ENCODE results near the gene NOTUM. TPM values are rescaled to one million over a fixed set of nuclear protein-coding genes. Genes with fewer than 3 reads are reported as not detected.
"Not testable (repeated sequence)": the region's sequence is repeated elsewhere in the genome, so short reads cannot be mapped to it uniquely, and the experiment has no call there.

Gene NOTUM
- total RNA-seq, 5 donors from 2014 or later (not counting 1 experiment from before 2014, with no cell fraction given) = 0.13 to 0.33 (median 0.29) TPM; not detected in 2

GRCh38 chr17:81954131-81955057, 6.6 kb downstream of the NOTUM start:
- H3K4me1 Mint-ChIP-seq = peaks cover 2 to 17% (median 7%) of the 10 kb centered on the region in 3 donors
- ATAC-seq (replicated peaks in 1 of 4) (no peak), DNase-seq (no peak)
- Histone ChIP-seq H3K27me3 (replicated peaks in 1 of 2; ENCODE audit: control insufficient read depth in 2 of 2, extremely low read depth in 1 of 2, insufficient read depth in 2 of 2, low read length in 1 of 2) (peaks cover 5 to 44% of the 10 kb centered on the region in 2 experiments), H3K9me3 (no peaks in the 10 kb centered on the region), H3K27ac (ENCODE audit: low read length) (no peak overlapping the region), H3K36me3 (ENCODE audit: control insufficient read depth in 2 of 2, extremely low read depth in 1 of 2, insufficient read depth in 1 of 2, low read length in 1 of 2) (no peaks in the 10 kb centered on the region), H3K4me3 (ENCODE audit: control insufficient read depth in 1 of 2, extremely low read depth in 1 of 2, low read length in 1 of 2) (no peak overlapping the region), H3K4me1 (ENCODE audit: control insufficient read depth in 1 of 2, extremely low read depth in 1 of 2, insufficient read depth in 2 of 2, low read length in 2 of 2) (peaks cover 5 to 13% of the 10 kb centered on the region in 2 experiments)
- ChIA-PET CTCF (no interaction called here), POLR2A (no interaction called here)
- WGBS (ENCODE audit: insufficient coverage) = 94% methylated on average over 5 of the region's 19 CpGs
- H3K27ac Mint-ChIP-seq = no peak overlapping the region
- peaks cover 0 to 17% of the 10 kb centered on the region in 2 donors for H3K27me3 Mint-ChIP-seq
- no peaks in the 10 kb centered on the region for H3K9me3 Mint-ChIP-seq
- no peaks in the 10 kb centered on the region for H3K36me3 Mint-ChIP-seq
- H3K4me3 Mint-ChIP-seq = no peak overlapping the region

GRCh38 chr17:81953443-81953842, 7.5 kb downstream of the NOTUM start:
- not testable (repeated sequence) for H3K27ac ChIP-seq (ENCODE audit: low read length); ATAC-seq (replicated peaks in 1 of 4); H3K4me3 ChIP-seq (ENCODE audit: control insufficient read depth in 1 of 2, extremely low read depth in 1 of 2, low read length in 1 of 2); H3K36me3 ChIP-seq (ENCODE audit: control insufficient read depth in 2 of 2, extremely low read depth in 1 of 2, insufficient read depth in 1 of 2, low read length in 1 of 2); H3K4me3 Mint-ChIP-seq; DNase-seq; H3K27ac Mint-ChIP-seq; H3K27me3 Mint-ChIP-seq; H3K36me3 Mint-ChIP-seq; H3K4me1 ChIP-seq (ENCODE audit: control insufficient read depth in 1 of 2, extremely low read depth in 1 of 2, insufficient read depth in 2 of 2, low read length in 2 of 2); H3K9me3 ChIP-seq; H3K9me3 Mint-ChIP-seq
- H3K27me3 ChIP-seq (replicated peaks in 1 of 2; ENCODE audit: control insufficient read depth in 2 of 2, extremely low read depth in 1 of 2, insufficient read depth in 2 of 2, low read length in 1 of 2) = peaks cover 2 to 34% of the 10 kb centered on the region in 2 experiments
- ChIA-PET POLR2A (interaction anchor here in 1 of 2 donors (0.6 kb wide), 1 partner anchor 171 kb away, joined by 4 read pairs; no protein-coding TSS in a partner anchor), CTCF (interaction anchor here in 1 of 2 donors (0.7 kb wide), 1 partner anchor 84 kb away, joined by 3 read pairs; no protein-coding TSS in a partner anchor)
- 100% methylated on average over 1 of the region's 5 CpGs for WGBS (ENCODE audit: insufficient coverage)
- H3K4me1 Mint-ChIP-seq = peaks cover 2 to 11% (median 7%) of the 10 kb centered on the region in 3 donors

GRCh38 chr17:81952792-81953228, 8.2 kb downstream of the NOTUM start:
- Histone ChIP-seq H3K9me3 (no peaks in the 10 kb centered on the region), H3K27ac (ENCODE audit: low read length) (no peak overlapping the region), H3K4me3 (ENCODE audit: control insufficient read depth in 1 of 2, extremely low read depth in 1 of 2, low read length in 1 of 2) (no peak overlapping the region), H3K4me1 (ENCODE audit: control insufficient read depth in 1 of 2, extremely low read depth in 1 of 2, insufficient read depth in 2 of 2, low read length in 2 of 2) (peaks cover 5 to 7% of the 10 kb centered on the region in 2 experiments), H3K27me3 (replicated peaks in 1 of 2; ENCODE audit: control insufficient read depth in 2 of 2, extremely low read depth in 1 of 2, insufficient read depth in 2 of 2, low read length in 1 of 2) (peaks cover 0 to 28% of the 10 kb centered on the region in 2 experiments), H3K36me3 (ENCODE audit: control insufficient read depth in 2 of 2, extremely low read depth in 1 of 2, insufficient read depth in 1 of 2, low read length in 1 of 2) (no peaks in the 10 kb centered on the region)
- no peaks in the 10 kb centered on the region for H3K9me3 Mint-ChIP-seq
- no peak overlapping the region for H3K27ac Mint-ChIP-seq
- no peaks in the 10 kb centered on the region for H3K36me3 Mint-ChIP-seq
- H3K4me3 Mint-ChIP-seq = no peak overlapping the region
- ChIA-PET CTCF (no interaction called here), POLR2A (interaction anchor here in 1 of 2 donors (0.6 kb wide), 1 partner anchor 171 kb away, joined by 4 read pairs; no protein-coding TSS in a partner anchor)
- DNase-seq (no peak), ATAC-seq (replicated peaks in 1 of 4) (no peak)
- WGBS (ENCODE audit: insufficient coverage) = 85% methylated on average over 11 of the region's 16 CpGs
- peaks cover 0 to 6% of the 10 kb centered on the region in 2 donors for H3K27me3 Mint-ChIP-seq
- peaks cover 2 to 10% (median 7%) of the 10 kb centered on the region in 3 donors for H3K4me1 Mint-ChIP-seq

GRCh38 chr17:81951785-81952684, 9.0 kb downstream of the NOTUM start:
- H3K36me3 ChIP-seq (ENCODE audit: control insufficient read depth in 2 of 2, extremely low read depth in 1 of 2, insufficient read depth in 1 of 2, low read length in 1 of 2) = no peaks in the 10 kb centered on the region
- ChIA-PET POLR2A (no interaction called here), CTCF (no interaction called here)
- peaks cover 5 to 7% of the 10 kb centered on the region in 2 experiments for H3K4me1 ChIP-seq (ENCODE audit: control insufficient read depth in 1 of 2, extremely low read depth in 1 of 2, insufficient read depth in 2 of 2, low read length in 2 of 2)
- peaks cover 0 to 3% of the 10 kb centered on the region in 2 donors for H3K27me3 Mint-ChIP-seq
- DNase-seq (no peak), ATAC-seq (replicated peaks in 1 of 4) (no peak)
- H3K36me3 Mint-ChIP-seq = no peaks in the 10 kb centered on the region
- no peak overlapping the region for H3K27ac Mint-ChIP-seq
- H3K27ac ChIP-seq (ENCODE audit: low read length) = no peak overlapping the region
- H3K4me3 Mint-ChIP-seq = peak overlapping the region in 1 of 3 donors; percentile 47
- 60% methylated on average over 8 of the region's 13 CpGs for WGBS (ENCODE audit: insufficient coverage)
- H3K4me1 Mint-ChIP-seq = peaks cover 2 to 10% (median 7%) of the 10 kb centered on the region in 3 donors
- no peak overlapping the region for H3K4me3 ChIP-seq (ENCODE audit: control insufficient read depth in 1 of 2, extremely low read depth in 1 of 2, low read length in 1 of 2)
- no peaks in the 10 kb centered on the region for H3K9me3 ChIP-seq
- H3K27me3 ChIP-seq (replicated peaks in 1 of 2; ENCODE audit: control insufficient read depth in 2 of 2, extremely low read depth in 1 of 2, insufficient read depth in 2 of 2, low read length in 1 of 2) = peaks cover 0 to 21% of the 10 kb centered on the region in 2 experiments
- no peaks in the 10 kb centered on the region for H3K9me3 Mint-ChIP-seq

GRCh38 chr17:81950501-81950900, 10.5 kb downstream of the NOTUM start:
- Mint-ChIP-seq H3K27ac (no peak overlapping the region), H3K4me1 (peaks cover 2 to 10% (median 7%) of the 10 kb centered on the region in 3 donors), H3K4me3 (no peak overlapping the region), H3K36me3 (no peaks in the 10 kb centered on the region), H3K27me3 (peaks cover 0 to 4% of the 10 kb centered on the region in 2 donors), H3K9me3 (no peaks in the 10 kb centered on the region)
- Histone ChIP-seq H3K4me1 (ENCODE audit: control insufficient read depth in 1 of 2, extremely low read depth in 1 of 2, insufficient read depth in 2 of 2, low read length in 2 of 2) (peaks cover 5 to 7% of the 10 kb centered on the region in 2 experiments), H3K36me3 (ENCODE audit: control insufficient read depth in 2 of 2, extremely low read depth in 1 of 2, insufficient read depth in 1 of 2, low read length in 1 of 2) (no peaks in the 10 kb centered on the region), H3K4me3 (ENCODE audit: control insufficient read depth in 1 of 2, extremely low read depth in 1 of 2, low read length in 1 of 2) (no peak overlapping the region), H3K27me3 (replicated peaks in 1 of 2; ENCODE audit: control insufficient read depth in 2 of 2, extremely low read depth in 1 of 2, insufficient read depth in 2 of 2, low read length in 1 of 2) (peaks cover 0 to 11% of the 10 kb centered on the region in 2 experiments), H3K27ac (ENCODE audit: low read length) (no peak overlapping the region), H3K9me3 (no peaks in the 10 kb centered on the region)
- POLR2A ChIA-PET = no interaction called here
- CTCF ChIA-PET = interaction anchor here in 1 of 2 donors (0.7 kb wide), 1 partner anchor 80 kb away, joined by 4 read pairs; no protein-coding TSS in a partner anchor
- ATAC-seq (replicated peaks in 1 of 4) = no peak
- no peak for DNase-seq
- WGBS (ENCODE audit: insufficient coverage) = 86% methylated on average over 15 of the region's 15 CpGs
